Breast epithelium (tissue), 4 donors: Measurements from ENCODE around the gene HIVEP3. TPM values are rescaled to one million over a fixed set of nuclear protein-coding genes. Genes with fewer than 3 reads are reported as not detected.

Source experiments
- DNase-seq, 2 donors: peaks; one replicate each; pipeline ENCODE4 v3.0.0-alpha.2; 2019; ENCODE audit warnings: low spot score in 2 of 2
- H3K27ac ChIP-seq, 2 donors: fragments of 200-600 bp; sonication (generic) in 1 of 2; one replicate each; pipeline ENCODE4 v1.5.1; 2016 to 2019; ENCODE audit warnings: mild to moderate bottlenecking in 1 of 2
- H3K27me3 ChIP-seq, 2 donors: fragments of 200-600 bp; sonication (generic) in 1 of 2; one replicate each; pipeline versions ENCODE4 v1.5.1 to v1.6.0; 2017 to 2019; ENCODE audit warnings: control low read depth in 1 of 2, mild to moderate bottlenecking in 1 of 2
- H3K36me3 ChIP-seq: fragments of 200-600 bp; one replicate; pipeline ENCODE4 v1.5.1; 2019
- H3K4me1 ChIP-seq, 2 donors: fragments of 200-600 bp; sonication (generic); one replicate each; pipeline ENCODE4 v1.5.1; 2016 to 2019; ENCODE audit warnings: control low read depth in 1 of 2
- H3K4me3 ChIP-seq, 3 donors: fragments of 200-600 bp; sonication (generic); 1 replicate in 2 of 3; 2 replicates in 1 of 3; pipeline ENCODE4 v1.5.1; 2016 to 2019; ENCODE audit warnings: mild to moderate bottlenecking in 3 of 3, moderate library complexity in 2 of 3
- H3K9me3 ChIP-seq, 2 donors: fragments of 200-600 bp; sonication (generic) in 1 of 2; one replicate each; pipeline ENCODE4 v1.5.1; 2016 to 2019; ENCODE audit warnings: control low read depth in 1 of 2
- POLR2A ChIP-seq: fragments of 450-650 bp; IDR thresholded peaks from one replicate; pipeline ENCODE4 v1.6.1; 2016; ENCODE audit warnings: antibody characterized with exemption, mild to moderate bottlenecking, moderate library complexity
- POLR2AphosphoS5 ChIP-seq, 3 donors: sonication (generic); formaldehyde crosslinking; IDR thresholded peaks; one replicate each; pipeline ENCODE4 v1.6.1; 2017; ENCODE audit warnings: antibody characterized with exemption in 3 of 3
- intact Hi-C: fragments of 100-400 bp; cut with DNase I; formaldehyde crosslinking; loops from one replicate; pipeline ENCODE4 v1.15.1; 2023; ENCODE audit warnings: low total_unique reads
- total RNA-seq, 3 donors: library from RNA; depleted of rRNA; stranded (reverse); fragments of >200 nt; gene quantifications; one replicate each; pipeline ENCODE4 v1.1.0, GENCODE V29; 2016
- TF ChIP-seq, protein P1 (sequence below), 3 donors: fragments of 450-650 bp; IDR thresholded peaks; one replicate each; pipeline ENCODE4 v1.5.1; 2016 to 2017; ENCODE audit warnings: antibody characterized with exemption in 3 of 3, mild to moderate bottlenecking in 3 of 3, moderate library complexity in 3 of 3

The HIVEP3 gene
- total RNA-seq, 3 donors from 2014 or later = 3.5 to 13.5 (median 9.2) TPM

GRCh38 chr1:41851589-41851988, 67.1 kb downstream of the HIVEP3 start:
- Histone ChIP-seq H3K4me1 (peaks cover 3 to 4% of the 10 kb centered on the region in 2 donors), H3K4me3 (no peak overlapping the region), H3K27ac (no peak overlapping the region), H3K36me3 (no peaks in the 10 kb centered on the region), H3K27me3 (no peaks in the 10 kb centered on the region), H3K9me3 (no peaks in the 10 kb centered on the region)
- no peak for DNase-seq
- TF ChIP-seq, protein P1, sequence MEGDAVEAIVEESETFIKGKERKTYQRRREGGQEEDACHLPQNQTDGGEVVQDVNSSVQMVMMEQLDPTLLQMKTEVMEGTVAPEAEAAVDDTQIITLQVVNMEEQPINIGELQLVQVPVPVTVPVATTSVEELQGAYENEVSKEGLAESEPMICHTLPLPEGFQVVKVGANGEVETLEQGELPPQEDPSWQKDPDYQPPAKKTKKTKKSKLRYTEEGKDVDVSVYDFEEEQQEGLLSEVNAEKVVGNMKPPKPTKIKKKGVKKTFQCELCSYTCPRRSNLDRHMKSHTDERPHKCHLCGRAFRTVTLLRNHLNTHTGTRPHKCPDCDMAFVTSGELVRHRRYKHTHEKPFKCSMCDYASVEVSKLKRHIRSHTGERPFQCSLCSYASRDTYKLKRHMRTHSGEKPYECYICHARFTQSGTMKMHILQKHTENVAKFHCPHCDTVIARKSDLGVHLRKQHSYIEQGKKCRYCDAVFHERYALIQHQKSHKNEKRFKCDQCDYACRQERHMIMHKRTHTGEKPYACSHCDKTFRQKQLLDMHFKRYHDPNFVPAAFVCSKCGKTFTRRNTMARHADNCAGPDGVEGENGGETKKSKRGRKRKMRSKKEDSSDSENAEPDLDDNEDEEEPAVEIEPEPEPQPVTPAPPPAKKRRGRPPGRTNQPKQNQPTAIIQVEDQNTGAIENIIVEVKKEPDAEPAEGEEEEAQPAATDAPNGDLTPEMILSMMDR (IDR thresholded peaks at IDR 0.05) = no peak
- no peak for TF ChIP-seq POLR2AphosphoS5 (IDR thresholded peaks at IDR 0.05)
- no peak for TF ChIP-seq POLR2A
- intact Hi-C loops = no loop called here

DNA sequence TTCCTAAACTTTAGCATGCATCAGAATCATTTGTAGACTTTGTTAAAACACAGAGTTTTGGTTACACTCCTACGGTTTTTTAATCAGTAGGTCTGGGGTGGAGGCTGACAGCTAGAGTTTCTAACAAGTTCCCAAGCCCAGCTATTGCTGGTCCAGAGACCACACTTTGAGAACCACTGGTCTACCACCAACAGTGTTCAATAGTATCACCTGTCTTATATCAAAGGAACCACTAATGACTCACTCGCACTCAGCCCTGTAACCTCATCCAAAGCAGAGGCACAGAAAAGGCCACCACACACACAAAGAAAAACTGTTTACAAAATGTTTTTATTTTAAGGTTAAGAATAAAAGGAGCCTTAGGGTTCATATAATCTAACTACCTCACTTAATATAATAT, 68.7 kb downstream of the HIVEP3 start:
- H3K36me3 ChIP-seq = no peaks in the 10 kb centered on the region
- no peak for DNase-seq
- TF ChIP-seq, protein P1 (IDR thresholded peaks at IDR 0.05) = no peak
- TF ChIP-seq POLR2A (no peak), POLR2AphosphoS5 (IDR thresholded peaks at IDR 0.05) (no peak)
- H3K4me3 ChIP-seq = no peak overlapping the region
- no peaks in the 10 kb centered on the region for H3K9me3 ChIP-seq
- H3K4me1 ChIP-seq = no peaks in the 10 kb centered on the region
- intact Hi-C loops = no loop called here
- H3K27ac ChIP-seq = no peak overlapping the region
- H3K27me3 ChIP-seq = no peaks in the 10 kb centered on the region

GRCh38 chr1:41849211-41849759, 69.4 kb downstream of the HIVEP3 start:
- H3K9me3 ChIP-seq = no peaks in the 10 kb centered on the region
- no peak overlapping the region for H3K27ac ChIP-seq
- H3K4me3 ChIP-seq = no peak overlapping the region
- intact Hi-C loops = no loop called here
- no peak for TF ChIP-seq POLR2AphosphoS5 (IDR thresholded peaks at IDR 0.05)
- no peak for TF ChIP-seq POLR2A
- TF ChIP-seq, protein P1 (IDR thresholded peaks at IDR 0.05) = no peak
- no peak for DNase-seq
- H3K4me1 ChIP-seq = no peaks in the 10 kb centered on the region
- no peaks in the 10 kb centered on the region for H3K27me3 ChIP-seq
- no peaks in the 10 kb centered on the region for H3K36me3 ChIP-seq

DNA sequence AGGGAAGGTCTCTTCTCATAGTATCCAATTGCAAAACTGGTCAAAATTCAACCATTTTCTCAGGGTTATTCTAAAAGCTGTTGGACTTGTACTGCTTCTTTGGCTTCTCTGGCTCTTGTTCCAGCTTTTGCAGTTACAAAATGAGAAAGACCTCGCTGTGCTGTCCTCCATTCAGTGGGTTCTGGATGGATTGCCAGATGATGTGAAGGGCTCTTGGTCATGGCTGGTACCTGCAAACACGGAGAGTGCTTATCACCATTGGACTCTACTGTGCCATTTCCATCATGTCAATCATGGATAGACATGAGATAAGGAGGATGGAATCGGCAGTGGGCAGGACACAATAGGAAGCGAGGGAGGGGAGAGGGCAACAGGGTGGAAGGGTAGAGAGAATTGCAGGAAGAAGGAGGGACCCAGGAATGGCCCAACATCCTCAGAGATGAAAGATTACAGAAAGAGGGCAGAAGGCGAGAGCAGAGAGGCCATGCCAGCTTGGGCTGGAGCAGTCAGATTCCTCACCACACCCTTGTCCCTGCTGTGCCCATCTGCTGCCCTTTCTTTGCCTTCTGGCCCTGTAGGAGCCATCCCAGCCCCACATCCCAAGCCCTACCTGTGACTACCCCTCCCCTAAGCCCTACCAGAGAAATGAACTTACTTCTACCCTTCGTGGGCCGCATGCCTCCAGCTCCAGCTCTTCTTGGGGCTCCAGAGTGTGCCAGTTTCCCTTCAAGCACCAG, 70.3 kb downstream of the HIVEP3 start:
- Histone ChIP-seq H3K27me3 (no peaks in the 10 kb centered on the region), H3K4me1 (no peaks in the 10 kb centered on the region), H3K36me3 (no peaks in the 10 kb centered on the region), H3K4me3 (no peak overlapping the region), H3K27ac (no peak overlapping the region), H3K9me3 (no peaks in the 10 kb centered on the region)
- intact Hi-C loops = no loop called here
- DNase-seq = no peak
- TF ChIP-seq, protein P1 (IDR thresholded peaks at IDR 0.05) = no peak
- TF ChIP-seq POLR2A (no peak), POLR2AphosphoS5 (IDR thresholded peaks at IDR 0.05) (no peak)

DNA sequence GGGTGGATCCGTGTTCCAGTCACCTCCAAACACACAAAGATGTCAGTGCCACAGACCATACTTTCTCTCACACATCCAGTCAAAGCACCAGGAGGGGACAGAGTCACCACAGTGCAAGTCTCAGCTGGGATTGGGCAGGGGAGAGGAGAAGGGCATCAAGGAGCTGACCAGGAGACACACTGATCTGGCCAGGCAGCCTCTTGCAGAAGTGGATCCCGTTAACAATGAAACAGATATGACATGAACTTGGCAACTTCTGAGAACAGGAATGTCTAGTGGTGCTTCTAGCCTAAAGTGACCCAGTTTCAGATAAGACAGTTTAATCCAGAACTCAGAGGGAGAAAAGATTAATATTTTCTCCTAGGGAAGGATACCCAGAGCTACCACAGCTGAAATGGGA, 71.0 kb downstream of the HIVEP3 start:
- DNase-seq = no peak
- Histone ChIP-seq H3K27me3 (no peaks in the 10 kb centered on the region), H3K4me1 (no peaks in the 10 kb centered on the region), H3K36me3 (no peaks in the 10 kb centered on the region), H3K27ac (no peak overlapping the region), H3K9me3 (no peaks in the 10 kb centered on the region), H3K4me3 (no peak overlapping the region)
- TF ChIP-seq, protein P1 (IDR thresholded peaks at IDR 0.05) = no peak
- TF ChIP-seq POLR2A (no peak), POLR2AphosphoS5 (IDR thresholded peaks at IDR 0.05) (no peak)
- intact Hi-C loops = no loop called here
